NCI-H446 (cell line): Measurements from ENCODE around the gene IFNGR2.

ENCODE experiments used
- DNase-seq, 2 experiments: peaks; one replicate each; lab custom pipeline; 2025; lab: John Stamatoyannopoulos, UW

Gene IFNGR2

DNA sequence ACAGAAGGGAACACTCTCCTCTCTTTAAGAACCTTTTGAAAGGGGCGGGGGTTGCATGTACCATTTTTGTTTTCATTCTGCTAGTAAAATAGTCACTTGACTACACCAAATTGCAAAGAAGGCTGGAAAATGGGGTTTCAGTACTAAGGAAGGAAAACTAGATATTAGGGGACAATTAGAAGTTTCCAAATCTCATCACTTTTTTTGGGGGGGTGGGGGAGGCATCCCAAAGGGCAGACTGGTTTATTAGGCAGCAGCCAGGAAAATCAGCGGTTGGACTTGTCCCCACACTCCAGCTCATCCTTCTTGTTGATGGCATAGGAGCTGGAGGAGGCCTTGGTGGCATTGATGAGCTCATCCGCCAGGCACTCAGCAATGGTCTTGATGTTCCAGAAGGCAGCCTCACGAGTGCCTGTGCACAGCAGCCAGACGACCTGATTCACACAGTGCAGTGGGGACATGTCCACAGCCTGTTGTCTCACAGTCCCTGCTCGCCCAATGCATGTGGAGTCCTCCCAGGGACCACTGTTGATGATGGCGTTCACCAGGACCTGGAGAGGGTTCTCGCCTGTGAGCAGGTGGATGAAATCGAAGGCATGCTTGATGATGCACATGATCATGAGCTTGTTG lies 78.2 kb downstream of the IFNGR2 start:
- no peak for DNase-seq
